Effector memory CD4-positive, alpha-beta T cell (primary cell): ENCODE results near the gene TYK2.

Source experiments
- DNase-seq, 3 donors: peaks; one replicate each; pipeline ENCODE4 v3.0.0-alpha.2; 2020
- H3K27ac ChIP-seq: 2 replicates; pipeline ENCODE4 v1.7.0; 2013; ENCODE audit warnings: mild to moderate bottlenecking, low read length, moderate library complexity; ENCODE audit not compliant: insufficient read depth, poor library complexity, severe bottlenecking
- H3K27me3 ChIP-seq: replicated peaks from 2 replicates; pipeline ENCODE4 v1.7.0; 2013; ENCODE audit warnings: mild to moderate bottlenecking, low read length; ENCODE audit not compliant: insufficient read depth, control insufficient read depth, poor library complexity, severe bottlenecking
- H3K36me3 ChIP-seq: 2 replicates; pipeline ENCODE4 v1.7.0; 2013; ENCODE audit warnings: mild to moderate bottlenecking, low read length, moderate library complexity; ENCODE audit not compliant: control insufficient read depth, insufficient read depth
- H3K4me1 ChIP-seq: 2 replicates; pipeline ENCODE4 v1.7.0; 2013; ENCODE audit warnings: low read length, mild to moderate bottlenecking; ENCODE audit not compliant: control insufficient read depth, insufficient read depth, poor library complexity, severe bottlenecking
- H3K4me3 ChIP-seq: 2 replicates; pipeline ENCODE4 v1.7.0; 2013; ENCODE audit warnings: low read length, low read depth, mild to moderate bottlenecking; ENCODE audit not compliant: insufficient read depth, poor library complexity, severe bottlenecking
- H3K9me3 ChIP-seq: 2 replicates; pipeline ENCODE4 v1.7.0; 2013; ENCODE audit warnings: mild to moderate bottlenecking, low read length, moderate library complexity; ENCODE audit not compliant: control insufficient read depth
- total RNA-seq, 3 donors: gene quantifications; one replicate each; lab custom pipeline; 2026; lab: John Stamatoyannopoulos, UW

Gene TYK2
- 175 to 214 (median 184) reads per million in 3 donors for total RNA-seq

DNA sequence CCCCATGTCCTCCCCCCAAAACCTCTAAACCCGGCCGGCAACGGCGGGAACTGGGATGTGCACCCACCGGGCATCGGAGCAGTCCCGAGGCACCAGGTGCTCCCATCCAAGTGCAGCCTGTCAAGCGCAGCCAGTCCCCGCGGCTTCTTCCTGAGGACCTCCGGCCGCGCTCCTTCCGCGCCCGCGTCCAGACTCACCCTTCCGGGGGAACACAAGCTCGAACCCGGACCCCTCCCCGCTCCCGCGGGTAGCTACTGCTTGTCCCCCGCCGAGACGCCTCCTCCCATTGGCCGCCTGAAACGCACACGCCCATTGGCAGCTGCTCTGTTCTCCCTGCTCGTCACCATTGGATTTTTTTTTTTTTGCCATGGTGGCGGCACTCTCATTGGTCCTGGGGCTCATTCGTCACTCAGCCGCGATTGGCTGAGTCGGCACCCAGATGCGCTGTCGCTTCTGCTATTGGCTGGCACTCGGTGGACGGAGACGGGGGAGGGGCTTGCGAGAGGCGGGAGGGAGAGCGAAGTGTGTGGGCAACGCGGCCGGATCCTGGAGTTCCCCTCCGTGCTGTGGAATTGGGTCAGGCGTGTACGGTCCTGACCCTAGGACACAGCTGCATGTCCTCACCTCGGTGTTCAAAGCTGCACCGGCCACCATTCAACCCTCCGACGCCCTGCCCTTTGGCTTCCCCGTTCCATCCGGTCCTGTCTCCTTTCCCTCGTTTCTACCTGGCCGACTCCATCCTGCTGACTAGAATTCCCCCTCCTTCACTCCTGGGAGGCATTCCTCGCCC is at the start of gene TYK2:
Gene TYK2 (minus strand): TSS at position 260 of the 790 bp plus-strand sequence. CDS start 2,166 bp downstream, outside the sequence.
- H3K27me3 ChIP-seq, result no peaks in the 10 kb centered on the region
- H3K9me3 ChIP-seq, result no peaks in the 10 kb centered on the region
- H3K27ac ChIP-seq, result peak within 1 kb of the TSS; percentile 79
- peak within 1 kb of the TSS; percentile 90 for H3K4me3 ChIP-seq
- H3K36me3 ChIP-seq, result peaks cover 4% of the 10 kb centered on the region
- DNase-seq, result peak; percentile 94 to 96 (median 94)
- peaks cover 12% of the 10 kb centered on the region for H3K4me1 ChIP-seq

DNA sequence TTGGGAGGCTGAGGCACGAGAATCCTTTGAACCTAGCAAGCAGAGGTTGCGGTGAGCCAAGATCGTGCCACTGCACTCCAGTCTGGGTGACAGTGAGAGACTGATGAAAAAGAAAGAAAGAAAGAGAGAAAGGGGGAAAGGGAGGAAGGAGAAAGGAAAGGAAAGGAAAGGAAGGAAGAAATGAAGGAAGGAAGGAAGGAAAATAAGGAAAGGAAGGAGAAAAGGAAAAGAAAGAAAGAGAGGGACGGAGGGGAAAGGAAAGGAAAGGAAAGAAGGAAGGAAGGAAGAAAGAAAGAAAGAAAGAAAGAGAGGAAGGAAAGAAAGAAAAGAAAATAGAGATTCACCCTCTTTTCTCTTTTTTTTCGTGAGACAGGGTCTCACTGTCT is 48.6 kb upstream of the TYK2 start:
- Histone ChIP-seq H3K27ac (peak overlapping the region; percentile 71), H3K4me1 (peaks cover 69% of the 10 kb centered on the region), H3K27me3 (no peaks in the 10 kb centered on the region)

DNA sequence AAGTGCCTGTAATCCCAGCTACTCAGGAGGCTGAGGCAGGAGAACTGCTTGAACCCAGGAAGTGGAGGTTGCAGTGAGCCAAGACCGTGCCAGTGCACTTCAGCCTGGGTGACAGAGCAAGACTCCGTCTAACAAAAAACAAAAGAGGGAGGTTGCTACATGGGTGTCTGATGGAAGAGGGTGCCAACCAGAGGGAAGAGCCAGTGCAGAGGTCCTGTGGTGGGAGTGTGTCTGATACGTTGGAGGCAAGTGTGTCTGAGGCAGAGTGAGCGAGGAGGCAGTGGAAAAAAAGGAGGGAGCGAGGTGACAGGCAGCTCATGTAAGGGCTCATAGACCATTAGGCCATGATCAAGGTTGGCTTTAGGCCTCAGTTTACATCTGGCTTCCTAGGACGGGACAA is 46.8 kb upstream of the TYK2 start:
- DNase-seq, result no peak
- Histone ChIP-seq H3K4me3 (no peak overlapping the region), H3K27me3 (peaks cover 1% of the 10 kb centered on the region), H3K4me1 (peaks cover 67% of the 10 kb centered on the region), H3K27ac (peak overlapping the region; percentile 71), H3K9me3 (no peaks in the 10 kb centered on the region), H3K36me3 (no peaks in the 10 kb centered on the region)

More for the DNA sequence above, 48.6 kb upstream of the TYK2 start:
- no peaks in the 10 kb centered on the region for H3K9me3 ChIP-seq
- H3K4me3 ChIP-seq, result no peak overlapping the region
- no peak for DNase-seq
- no peaks in the 10 kb centered on the region for H3K36me3 ChIP-seq

DNA sequence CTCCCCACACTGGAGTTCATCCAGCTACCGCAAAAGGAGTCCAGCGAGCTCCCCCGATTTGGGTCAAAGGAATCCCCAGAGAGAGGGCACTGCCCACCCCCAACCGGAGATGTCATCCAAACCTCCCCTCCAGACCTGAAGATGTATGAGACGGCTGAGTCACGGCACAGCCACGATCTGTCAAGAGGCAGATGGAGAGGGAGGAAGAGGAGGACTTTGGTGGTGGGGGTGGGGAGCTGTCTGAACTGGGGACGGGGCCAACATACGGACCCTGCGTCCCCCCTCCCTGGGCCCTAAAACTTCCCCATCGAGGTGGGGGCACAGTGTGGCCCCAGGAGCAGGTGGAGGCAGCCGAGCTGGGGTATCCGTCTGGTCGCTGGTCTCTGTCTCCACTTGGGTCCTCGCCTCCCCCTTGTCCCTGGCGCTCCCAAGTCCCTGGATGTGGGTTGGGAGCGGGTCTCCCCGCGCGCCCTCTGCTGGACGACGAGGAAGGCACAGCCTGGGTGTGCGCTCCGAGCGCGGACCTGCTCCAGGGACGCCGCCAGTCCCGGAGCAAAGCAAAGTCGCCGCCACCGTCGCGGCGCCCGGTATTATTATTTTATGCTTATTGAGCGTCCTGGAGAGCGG is 43.8 kb upstream of the TYK2 start:
- peak overlapping the region; percentile 47 for H3K4me3 ChIP-seq
- peak; percentile 52 to 64 (median 58) for DNase-seq
- H3K27ac ChIP-seq, result peak overlapping the region; percentile 35
- H3K27me3 ChIP-seq, result peaks cover 26% of the 10 kb centered on the region
- H3K36me3 ChIP-seq, result no peaks in the 10 kb centered on the region
- H3K4me1 ChIP-seq, result peaks cover 71% of the 10 kb centered on the region
- H3K9me3 ChIP-seq, result no peaks in the 10 kb centered on the region

DNA sequence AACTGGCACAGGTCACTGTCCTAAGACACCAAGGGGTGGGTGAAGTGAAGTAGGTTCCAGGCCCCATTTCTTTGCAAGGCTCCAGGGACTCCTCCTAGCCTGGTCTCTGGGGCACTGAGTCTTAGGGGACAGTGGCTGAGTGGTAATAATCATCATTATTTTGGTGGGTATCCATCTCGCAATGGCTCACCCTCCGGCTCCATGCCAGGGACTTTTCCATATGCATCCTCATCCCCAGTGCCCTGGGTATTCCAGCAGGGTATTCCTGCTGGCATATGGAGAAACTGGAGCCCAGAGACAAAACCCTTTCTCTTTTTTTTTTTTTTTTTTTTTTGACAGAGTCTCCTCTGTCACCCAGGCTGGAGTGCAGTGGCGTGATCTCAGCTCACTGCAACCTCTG is 42.5 kb upstream of the TYK2 start:
- Histone ChIP-seq H3K27me3 (peaks cover 39% of the 10 kb centered on the region), H3K36me3 (no peaks in the 10 kb centered on the region), H3K4me1 (peaks cover 70% of the 10 kb centered on the region), H3K9me3 (no peaks in the 10 kb centered on the region), H3K27ac (no peak overlapping the region), H3K4me3 (no peak overlapping the region)
- DNase-seq, result no peak

DNA sequence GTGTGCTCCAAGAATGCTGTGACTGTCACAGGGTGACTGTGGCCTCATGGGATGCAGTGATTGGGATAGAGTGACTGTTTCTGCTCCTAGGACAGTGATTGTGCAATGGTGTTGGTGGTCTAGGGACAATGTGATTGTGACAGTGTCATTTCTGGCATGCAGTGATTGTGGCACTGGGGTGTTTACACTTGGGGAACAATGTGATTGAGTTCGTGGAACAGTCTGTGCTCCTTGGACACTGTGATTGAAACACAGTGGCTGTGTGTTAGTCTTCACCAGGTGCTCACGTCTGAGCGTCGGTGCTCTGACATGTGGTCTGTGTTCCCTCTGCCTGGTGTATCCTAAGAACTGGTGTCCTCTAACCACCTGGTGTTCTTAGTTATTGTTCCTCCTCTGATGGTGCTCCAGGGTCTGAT is 41.7 kb upstream of the TYK2 start:
- peaks cover 62% of the 10 kb centered on the region for H3K4me1 ChIP-seq
- H3K4me3 ChIP-seq, result no peak overlapping the region
- H3K36me3 ChIP-seq, result no peaks in the 10 kb centered on the region
- H3K27me3 ChIP-seq, result peaks cover 47% of the 10 kb centered on the region
- H3K9me3 ChIP-seq, result no peaks in the 10 kb centered on the region
- DNase-seq, result no peak
- H3K27ac ChIP-seq, result no peak overlapping the region

DNA sequence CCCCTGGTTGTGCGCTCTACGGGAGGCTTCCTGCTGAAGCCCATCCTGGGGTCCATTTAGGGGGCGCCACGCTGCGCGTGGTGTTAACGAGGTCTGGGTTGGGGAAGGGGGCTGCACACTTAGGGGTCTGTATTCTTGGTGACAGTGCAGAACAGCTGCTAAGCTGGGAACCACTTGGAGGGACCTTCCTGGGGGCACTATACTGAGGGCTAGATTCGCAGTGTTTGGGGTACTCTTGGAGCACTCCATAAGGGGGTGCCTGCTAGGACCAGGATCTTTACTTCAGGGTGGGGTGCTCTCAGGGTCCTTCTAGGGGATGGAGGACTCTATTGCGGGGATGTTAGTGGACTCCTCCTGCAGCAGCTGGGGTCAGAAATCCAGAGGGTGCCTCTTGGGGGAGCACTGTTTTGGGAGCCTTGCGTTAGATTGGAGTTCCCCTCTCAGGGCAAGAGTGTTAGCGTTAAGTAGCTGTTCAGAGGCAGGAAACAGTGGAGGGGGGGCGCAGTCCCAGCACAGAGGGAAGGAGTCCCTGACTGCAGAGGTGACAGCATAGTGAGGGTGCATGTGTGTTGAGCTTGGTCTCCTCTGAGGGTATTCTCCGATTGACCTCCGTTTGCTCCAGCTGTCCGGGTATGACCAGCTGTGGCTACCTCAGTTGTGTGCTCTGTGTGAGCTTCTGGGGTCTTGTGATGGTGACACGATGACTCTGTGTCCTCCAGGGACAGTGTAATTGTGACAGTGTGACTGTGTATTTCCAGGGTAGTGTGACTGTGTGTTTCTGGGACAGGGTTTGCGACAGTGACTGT is 41.1 kb upstream of the TYK2 start:
- Histone ChIP-seq H3K9me3 (no peaks in the 10 kb centered on the region), H3K36me3 (no peaks in the 10 kb centered on the region), H3K4me3 (no peak overlapping the region), H3K4me1 (peaks cover 62% of the 10 kb centered on the region), H3K27ac (no peak overlapping the region), H3K27me3 (peaks cover 50% of the 10 kb centered on the region)
- DNase-seq, result no peak

DNA sequence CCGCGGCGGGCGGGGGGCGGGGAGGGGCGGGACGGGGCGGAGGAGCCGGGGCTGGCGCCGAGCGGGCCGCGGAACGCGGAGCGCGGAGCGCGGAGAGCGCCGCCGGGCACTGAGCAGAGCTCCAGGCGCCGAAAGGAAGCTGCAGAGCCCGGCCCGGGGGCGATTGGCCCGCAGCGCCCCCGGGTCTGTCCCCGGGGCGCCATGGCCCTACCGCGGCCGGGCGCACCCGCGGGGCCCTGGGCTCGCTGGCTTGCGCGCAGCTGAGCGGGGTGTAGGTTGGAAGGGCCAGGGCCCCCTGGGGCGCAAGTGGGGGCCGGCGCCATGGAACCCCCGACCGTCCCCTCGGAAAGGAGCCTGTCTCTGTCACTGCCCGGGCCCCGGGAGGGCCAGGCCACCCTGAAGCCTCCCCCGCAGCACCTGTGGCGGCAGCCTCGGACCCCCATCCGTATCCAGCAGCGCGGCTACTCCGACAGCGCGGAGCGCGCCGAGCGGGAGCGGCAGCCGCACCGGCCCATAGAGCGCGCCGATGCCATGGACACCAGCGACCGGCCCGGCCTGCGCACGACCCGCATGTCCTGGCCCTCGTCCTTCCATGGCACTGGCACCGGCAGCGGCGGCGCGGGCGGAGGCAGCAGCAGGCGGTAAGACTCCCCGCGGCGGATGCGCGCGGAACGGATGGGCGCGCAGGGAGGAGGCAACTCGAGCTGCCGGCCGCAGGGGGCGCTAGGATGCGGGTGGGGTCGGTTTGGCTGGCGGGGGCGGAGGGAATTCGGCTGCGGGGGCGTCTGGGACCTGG is 40.3 kb upstream of the TYK2 start, which contains the start of gene PDE4A:
Gene PDE4A (plus strand): TSS at position 95 of the 796 bp plus-strand sequence. CDS start 227 bp downstream, at position 322.
- peak within 1 kb of the TSS; percentile 14 for H3K4me3 ChIP-seq
- no peaks in the 10 kb centered on the region for H3K9me3 ChIP-seq
- no peak within 1 kb of the TSS for H3K27ac ChIP-seq
- H3K27me3 ChIP-seq, result peaks cover 50% of the 10 kb centered on the region
- H3K36me3 ChIP-seq, result no peaks in the 10 kb centered on the region
- no peak for DNase-seq
- H3K4me1 ChIP-seq, result peaks cover 65% of the 10 kb centered on the region

DNA sequence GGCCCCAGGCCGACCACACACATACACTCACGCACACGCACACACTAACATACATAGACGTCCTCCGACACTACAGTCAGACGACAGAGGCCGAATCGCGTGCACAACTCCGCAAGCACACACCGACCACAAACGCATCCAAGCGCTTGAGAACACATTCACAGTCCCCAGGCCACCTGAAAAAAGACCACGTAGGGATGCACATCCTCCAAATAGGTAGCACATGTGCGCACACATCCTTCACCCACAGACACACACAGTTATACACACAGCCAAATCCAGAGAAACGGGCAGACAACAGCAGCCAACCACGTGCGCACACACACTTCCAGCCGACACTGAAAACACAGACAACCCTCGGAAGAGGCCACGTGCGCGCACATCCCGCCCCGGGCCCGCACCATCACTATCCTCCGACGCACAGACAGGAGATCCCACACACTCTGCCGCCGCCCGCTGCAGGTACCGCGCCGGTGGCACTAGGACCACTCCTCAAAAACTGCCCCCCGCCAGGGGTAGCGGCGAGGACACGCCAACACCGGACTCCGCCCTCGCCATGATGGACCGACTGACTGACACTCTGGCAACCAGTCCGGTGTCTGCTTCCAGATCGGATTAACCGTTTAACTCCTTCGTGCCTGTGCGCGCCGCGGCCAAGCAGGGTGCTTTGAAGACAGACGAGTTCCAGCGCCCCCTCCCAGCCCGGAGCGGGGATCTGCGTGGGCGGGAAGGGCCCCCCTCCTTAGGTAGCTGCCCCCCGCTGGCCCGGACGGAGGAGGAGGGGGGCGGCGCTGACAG is 39.5 kb upstream of the TYK2 start:
- Histone ChIP-seq H3K4me1 (peaks cover 57% of the 10 kb centered on the region), H3K27ac (no peak overlapping the region), H3K4me3 (peak overlapping the region; percentile 5), H3K9me3 (no peaks in the 10 kb centered on the region), H3K36me3 (no peaks in the 10 kb centered on the region), H3K27me3 (peaks cover 50% of the 10 kb centered on the region)
- DNase-seq, result no peak
